Left ventricle myocardium inferior (tissue), 1 donor: Measurements from ENCODE around the gene SLC51A. TPM values are rescaled to one million over a fixed set of nuclear protein-coding genes. Genes with fewer than 3 reads are reported as not detected.
"Not testable (repeated sequence)": the region's sequence is repeated elsewhere in the genome, so short reads cannot be mapped to it uniquely, and the experiment has no call there.

ENCODE experiments used
- DNase-seq: peaks from one replicate; pipeline ENCODE4 v3.0.0-alpha.2; 2020
- H3K27ac ChIP-seq: fragments of 200-600 bp; replicated peaks from 2 replicates; pipeline ENCODE4 v1.8.0; 2021
- H3K27me3 ChIP-seq: fragments of 200-600 bp; 2 replicates; pipeline ENCODE4 v1.8.0; 2021; ENCODE audit warnings: low read depth
- H3K36me3 ChIP-seq: fragments of 200-600 bp; 2 replicates; pipeline ENCODE4 v1.8.0; 2021
- H3K4me1 ChIP-seq: fragments of 200-600 bp; 2 replicates; pipeline ENCODE4 v1.8.0; 2021
- H3K4me3 ChIP-seq: fragments of 200-600 bp; 2 replicates; pipeline ENCODE4 v1.8.0; 2021; ENCODE audit warnings: mild to moderate bottlenecking, moderate library complexity
- H3K9me3 ChIP-seq: fragments of 200-600 bp; replicated peaks from 2 replicates; pipeline ENCODE4 v1.8.0; 2021
- intact Hi-C: fragments of 100-400 bp; cut with micrococcal nuclease; formaldehyde crosslinking; loops from one replicate; pipeline ENCODE4 v1.11.0; 2022
- total RNA-seq: library from RNA; stranded (reverse); fragmentation: NEBNext Ultra II Directional; extraction: Animal tissue kit (Norgen Biotek cat#: 25700); gene quantifications from one replicate; pipeline ENCODE4 v1.2.1, GENCODE V29; 2021
- TF ChIP-seq, protein P1 (sequence below): fragments of 200-600 bp; IDR thresholded peaks from 2 replicates; pipeline ENCODE4 v1.8.0; 2021; ENCODE audit warnings: antibody characterized with exemption, mild to moderate bottlenecking, borderline replicate concordance
- donor health status: DM: no; HTN: yes; CAD: no; lungs with severe emphysema.

SLC51A gene
- total RNA-seq, 1 donor from 2014 or later, result not detected

DNA sequence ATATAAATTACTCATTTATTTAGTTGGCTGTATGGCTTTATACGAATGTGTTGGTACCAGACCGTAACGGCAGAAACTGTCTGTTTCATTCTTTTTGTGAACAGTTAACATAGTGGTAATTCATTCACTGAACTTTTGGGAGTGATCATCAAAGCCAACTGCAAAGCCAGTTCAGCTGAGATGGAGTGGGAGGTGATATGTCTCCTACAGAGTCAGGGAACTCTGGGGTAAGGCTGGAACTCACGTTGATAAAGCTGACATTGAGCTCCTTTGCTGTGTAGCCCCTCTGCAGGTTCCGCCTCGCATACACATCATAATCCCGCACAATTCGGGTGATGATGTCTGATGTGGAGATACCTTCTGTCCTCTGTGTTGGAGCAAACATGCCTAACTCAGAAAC, 25.4 kb downstream of the SLC51A start:
- Histone ChIP-seq H3K9me3 (no peaks in the 10 kb centered on the region), H3K4me1 (peaks cover 4% of the 10 kb centered on the region), H3K4me3 (no peak overlapping the region), H3K36me3 (peaks cover 76% of the 10 kb centered on the region), H3K27ac (no peak overlapping the region), H3K27me3 (no peaks in the 10 kb centered on the region)
- intact Hi-C loops, result no loop called here
- no peak for DNase-seq
- TF ChIP-seq, protein P1, sequence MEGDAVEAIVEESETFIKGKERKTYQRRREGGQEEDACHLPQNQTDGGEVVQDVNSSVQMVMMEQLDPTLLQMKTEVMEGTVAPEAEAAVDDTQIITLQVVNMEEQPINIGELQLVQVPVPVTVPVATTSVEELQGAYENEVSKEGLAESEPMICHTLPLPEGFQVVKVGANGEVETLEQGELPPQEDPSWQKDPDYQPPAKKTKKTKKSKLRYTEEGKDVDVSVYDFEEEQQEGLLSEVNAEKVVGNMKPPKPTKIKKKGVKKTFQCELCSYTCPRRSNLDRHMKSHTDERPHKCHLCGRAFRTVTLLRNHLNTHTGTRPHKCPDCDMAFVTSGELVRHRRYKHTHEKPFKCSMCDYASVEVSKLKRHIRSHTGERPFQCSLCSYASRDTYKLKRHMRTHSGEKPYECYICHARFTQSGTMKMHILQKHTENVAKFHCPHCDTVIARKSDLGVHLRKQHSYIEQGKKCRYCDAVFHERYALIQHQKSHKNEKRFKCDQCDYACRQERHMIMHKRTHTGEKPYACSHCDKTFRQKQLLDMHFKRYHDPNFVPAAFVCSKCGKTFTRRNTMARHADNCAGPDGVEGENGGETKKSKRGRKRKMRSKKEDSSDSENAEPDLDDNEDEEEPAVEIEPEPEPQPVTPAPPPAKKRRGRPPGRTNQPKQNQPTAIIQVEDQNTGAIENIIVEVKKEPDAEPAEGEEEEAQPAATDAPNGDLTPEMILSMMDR, result no peak

DNA sequence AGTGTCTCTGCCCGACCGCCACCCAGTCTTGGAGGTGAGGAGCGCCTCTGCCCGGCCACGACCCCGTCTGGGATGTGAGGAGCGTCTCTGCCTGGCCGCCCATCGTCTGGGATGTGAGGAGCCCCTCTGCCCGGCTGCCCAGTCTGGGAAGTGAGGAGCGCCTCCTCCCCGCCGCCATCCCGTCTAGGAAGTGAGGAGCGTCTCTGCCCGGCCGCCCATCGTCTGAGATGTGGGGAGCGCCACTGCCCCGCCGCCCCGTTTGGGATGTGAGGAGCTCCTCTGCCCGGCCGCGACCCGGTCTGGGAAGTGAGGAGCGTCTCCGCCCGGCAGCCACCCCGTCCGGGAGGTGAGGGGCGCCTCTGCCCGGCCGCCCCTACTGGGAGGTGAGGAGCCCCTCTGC, 27.8 kb downstream of the SLC51A start:
- intact Hi-C loops, DNase-seq, H3K9me3 ChIP-seq, H3K27me3 ChIP-seq, H3K4me1 ChIP-seq, H3K27ac ChIP-seq, H3K4me3 ChIP-seq: not testable (repeated sequence)
- peaks cover 71% of the 10 kb centered on the region for H3K36me3 ChIP-seq

DNA sequence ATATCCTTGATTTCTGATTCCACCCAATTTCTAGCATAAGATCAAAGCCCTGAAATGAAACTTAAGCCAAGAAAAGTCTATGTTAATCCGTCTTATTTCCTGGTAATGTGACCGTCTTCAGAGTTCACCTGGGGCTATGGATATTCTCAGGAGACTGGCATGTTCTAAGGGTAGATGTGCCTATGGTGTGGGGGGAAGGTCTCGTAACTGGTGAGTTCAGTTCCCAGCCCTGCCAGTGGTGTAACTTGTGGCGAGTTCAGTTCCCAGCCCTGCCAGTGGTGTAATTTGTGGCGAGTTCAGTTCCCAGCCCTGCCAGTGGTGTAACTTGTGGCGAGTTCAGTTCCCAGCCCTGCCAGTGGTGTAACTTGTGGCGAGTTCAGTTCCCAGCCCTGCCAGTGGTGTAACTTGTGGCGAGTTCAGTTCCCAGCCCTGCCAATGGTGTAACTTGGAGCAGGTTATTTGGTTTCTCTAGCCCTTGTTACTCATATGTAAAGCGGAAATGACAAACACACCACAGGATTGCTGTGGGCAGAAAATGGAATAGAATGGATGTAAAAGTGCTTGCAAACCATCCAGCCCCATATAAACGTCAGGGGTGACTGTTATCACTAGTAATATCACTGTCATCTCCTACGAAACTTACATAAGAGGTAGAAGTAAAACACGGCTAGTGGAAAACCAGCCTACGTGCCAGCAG, 30.4 kb downstream of the SLC51A start:
- H3K4me3 ChIP-seq, result no peak overlapping the region
- H3K9me3 ChIP-seq, result no peaks in the 10 kb centered on the region
- intact Hi-C loops, result no loop called here
- DNase-seq, result no peak
- H3K36me3 ChIP-seq, result peaks cover 47% of the 10 kb centered on the region
- peaks cover 11% of the 10 kb centered on the region for H3K4me1 ChIP-seq
- TF ChIP-seq, protein P1, result no peak
- H3K27me3 ChIP-seq, result no peaks in the 10 kb centered on the region
- H3K27ac ChIP-seq, result no peak overlapping the region

DNA sequence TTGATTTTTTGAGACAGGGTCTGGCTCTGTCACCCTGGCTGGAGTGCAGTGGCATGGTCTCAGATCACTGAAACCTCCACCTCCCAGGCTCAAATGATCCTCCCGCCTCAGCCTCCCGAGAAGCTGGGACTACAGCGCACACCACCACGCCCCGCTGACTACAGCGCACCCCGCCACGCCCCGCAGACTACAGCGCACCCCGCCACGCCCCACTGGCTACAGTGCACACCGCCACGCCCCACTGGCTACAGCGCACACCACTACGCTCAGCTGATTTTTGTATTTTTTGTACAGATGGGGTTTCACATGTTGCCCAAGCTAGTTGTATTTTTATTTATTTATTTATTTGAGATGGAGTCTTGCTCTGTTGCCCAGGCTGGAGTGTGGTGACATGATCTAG, 35.6 kb downstream of the SLC51A start:
- DNase-seq, result no peak
- TF ChIP-seq, protein P1, result no peak
- intact Hi-C loops, result loop anchor here (10.0 kb wide), 1 partner anchor 263 kb away; the partner anchor contains the start of gene SMCO1
- H3K27me3 ChIP-seq, result no peaks in the 10 kb centered on the region
- no peaks in the 10 kb centered on the region for H3K9me3 ChIP-seq
- H3K36me3 ChIP-seq, result peaks cover 48% of the 10 kb centered on the region
- H3K4me1 ChIP-seq, result peaks cover 7% of the 10 kb centered on the region
- no peak overlapping the region for H3K27ac ChIP-seq
- no peak overlapping the region for H3K4me3 ChIP-seq

DNA sequence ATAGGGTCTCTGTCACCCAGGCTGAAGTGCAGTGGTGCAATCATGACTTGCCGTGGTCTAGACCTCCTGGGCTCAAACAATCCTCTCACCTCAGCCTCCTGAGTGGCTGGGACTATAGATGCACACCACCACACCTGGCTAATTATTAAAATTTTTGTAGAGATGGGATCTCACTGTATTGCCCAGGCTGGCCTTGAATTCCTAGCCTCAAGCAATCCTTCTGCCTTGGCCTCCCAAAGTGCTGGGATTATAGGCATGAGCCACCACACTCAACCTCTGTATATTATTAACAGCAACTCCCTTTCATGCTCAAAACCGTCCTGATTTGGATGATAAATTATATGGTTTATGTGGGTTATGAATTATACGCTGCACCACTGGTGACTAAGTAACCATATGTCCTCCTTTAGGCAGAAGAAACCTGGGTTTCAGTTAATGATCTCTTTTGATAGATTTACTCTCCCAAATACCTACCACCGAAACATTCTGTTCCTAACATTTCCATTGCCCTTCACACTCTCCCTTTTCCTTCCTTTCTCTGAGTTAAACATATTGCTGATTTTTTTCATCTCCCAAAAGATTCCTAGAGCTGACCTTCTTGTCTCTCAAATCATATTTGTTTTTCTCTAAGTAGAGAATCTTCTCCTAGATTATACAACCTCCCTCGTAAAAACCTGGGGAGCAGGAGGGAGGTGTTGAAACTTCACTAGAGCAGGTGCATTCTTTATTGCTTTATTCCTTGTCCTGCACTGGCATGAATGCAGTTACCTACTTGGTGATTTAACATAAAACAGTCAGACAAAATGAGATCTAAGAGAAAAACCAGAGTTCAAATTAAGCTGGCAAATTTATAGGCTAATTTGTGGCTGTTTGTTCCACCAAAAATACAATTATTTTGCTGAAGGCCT, 38.3 kb downstream of the SLC51A start:
- TF ChIP-seq, protein P1, result no peak
- Histone ChIP-seq H3K9me3 (no peaks in the 10 kb centered on the region), H3K36me3 (peaks cover 33% of the 10 kb centered on the region), H3K27me3 (no peaks in the 10 kb centered on the region), H3K4me3 (no peak overlapping the region), H3K27ac (no peak overlapping the region), H3K4me1 (peaks cover 7% of the 10 kb centered on the region)
- no peak for DNase-seq
- intact Hi-C loops, result loop anchor here (10.0 kb wide), 1 partner anchor 260 kb away; the partner anchor contains the start of gene SMCO1
